GM18873 (cell line): ENCODE measurements around the gene LCOR.
"Not testable (repeated sequence)": the region's sequence is repeated elsewhere in the genome, so short reads cannot be mapped to it uniquely, and the experiment has no call there.

Experiments
- ATAC-seq: cut with Tn5 transposase; IDR thresholded peaks from one replicate; pipeline ENCODE4 v1.9.1; 2021; ENCODE audit warnings: mild to moderate bottlenecking, moderate library complexity, moderate number of reproducible peaks; ENCODE audit not compliant: unreplicated experiment, low FRiP score

The LCOR gene

GRCh38 chr10:96922978-96923948 is 91.2 kb downstream of the LCOR start:
- ATAC-seq, result no peak

- ATAC-seq, result no peak
These were observed 92.8 kb downstream of the LCOR start for GRCh38 chr10:96924861-96925260.

DNA sequence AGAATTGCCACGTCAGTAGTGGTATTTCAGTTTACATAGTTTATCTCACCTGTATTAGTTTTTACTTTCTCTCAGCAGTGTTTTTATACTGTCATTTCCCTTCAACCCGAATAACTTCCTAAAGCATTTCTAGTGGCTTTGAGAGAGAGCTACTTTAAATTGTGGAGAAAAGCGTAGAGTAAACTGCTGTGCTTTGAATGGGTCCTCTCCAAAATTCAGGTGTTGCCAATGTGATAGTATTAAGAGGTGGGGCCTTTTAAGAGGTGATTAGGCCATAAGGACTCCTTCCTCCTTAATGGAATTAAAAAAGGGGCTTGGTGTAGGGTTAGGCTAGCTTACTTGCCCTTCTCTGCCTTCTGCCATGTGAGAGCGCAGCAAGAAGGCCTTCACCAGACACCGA is 98.4 kb downstream of the LCOR start:
- no peak for ATAC-seq

- no peak for ATAC-seq
These were observed 103.0 kb downstream of the LCOR start for GRCh38 chr10:96935148-96935547.

DNA sequence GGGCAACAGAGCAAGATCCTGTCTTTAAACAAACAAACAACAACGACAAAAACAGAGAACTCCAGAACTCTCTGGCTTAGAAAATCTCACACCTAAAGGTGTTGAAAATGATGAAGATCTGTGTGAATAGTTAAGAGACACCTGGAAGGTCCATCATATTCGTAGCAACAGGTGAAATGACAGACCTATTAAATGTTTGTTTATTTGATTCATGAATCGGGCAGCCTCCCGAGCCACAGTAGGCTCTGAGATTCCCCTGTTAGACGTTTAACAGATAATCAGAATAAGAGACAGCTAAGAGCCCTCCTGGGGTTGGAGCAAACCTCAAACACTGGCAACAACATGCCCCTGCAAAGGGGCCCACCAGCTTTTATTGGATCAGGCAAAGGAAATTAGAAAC is 103.7 kb downstream of the LCOR start:
- no peak for ATAC-seq

GRCh38 chr10:96943161-96943560 is 111.1 kb downstream of the LCOR start:
- ATAC-seq, result not testable (repeated sequence)

DNA sequence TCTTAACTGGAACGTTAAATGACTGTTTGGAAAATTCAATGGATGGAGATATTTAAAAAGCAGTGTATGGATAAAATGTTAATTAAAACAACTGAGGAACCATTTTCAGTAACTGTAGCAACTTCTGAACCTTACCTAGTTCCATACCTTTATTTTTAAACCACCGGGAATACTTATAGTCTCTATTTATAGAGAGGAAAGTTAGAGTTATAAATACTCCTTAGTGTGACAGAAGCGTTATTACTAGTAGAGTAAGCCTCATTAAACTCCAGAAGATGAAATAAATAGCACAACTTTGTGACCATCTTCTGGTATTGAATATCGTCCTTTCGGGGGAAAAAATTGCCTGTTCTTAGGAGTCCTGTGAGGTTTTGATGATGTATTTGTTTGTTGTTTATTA is 114.9 kb downstream of the LCOR start:
- no peak for ATAC-seq

DNA sequence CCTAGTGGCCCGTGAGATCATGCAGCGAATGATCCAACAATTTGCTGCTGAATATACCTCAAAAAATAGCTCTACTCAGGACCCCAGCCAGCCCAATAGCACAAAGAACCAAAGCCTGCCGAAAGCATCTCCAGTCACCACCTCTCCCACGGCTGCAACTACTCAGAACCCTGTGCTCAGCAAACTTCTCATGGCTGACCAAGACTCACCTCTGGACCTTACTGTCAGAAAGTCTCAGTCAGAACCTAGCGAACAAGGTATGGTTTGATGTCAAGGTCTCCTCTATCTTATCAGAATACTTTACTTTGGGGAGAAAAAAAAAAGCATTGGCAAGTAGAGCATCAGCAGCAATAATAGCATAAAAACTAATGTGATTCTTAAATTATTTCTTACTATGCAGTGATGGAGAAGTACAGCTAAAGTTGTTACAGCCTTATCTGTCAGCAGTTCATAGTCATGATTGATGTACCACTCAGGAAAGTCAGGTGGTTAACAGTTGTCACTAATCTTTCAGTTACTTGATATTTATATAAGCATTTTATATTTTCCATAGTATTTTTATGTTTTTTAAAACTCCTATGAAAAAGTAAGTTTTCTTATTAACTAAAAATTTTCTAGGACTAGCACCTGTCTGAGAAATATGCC is 117.1 kb downstream of the LCOR start:
- ATAC-seq, result no peak

GRCh38 chr10:96951954-96952353 is 119.9 kb downstream of the LCOR start:
- no peak for ATAC-seq

DNA sequence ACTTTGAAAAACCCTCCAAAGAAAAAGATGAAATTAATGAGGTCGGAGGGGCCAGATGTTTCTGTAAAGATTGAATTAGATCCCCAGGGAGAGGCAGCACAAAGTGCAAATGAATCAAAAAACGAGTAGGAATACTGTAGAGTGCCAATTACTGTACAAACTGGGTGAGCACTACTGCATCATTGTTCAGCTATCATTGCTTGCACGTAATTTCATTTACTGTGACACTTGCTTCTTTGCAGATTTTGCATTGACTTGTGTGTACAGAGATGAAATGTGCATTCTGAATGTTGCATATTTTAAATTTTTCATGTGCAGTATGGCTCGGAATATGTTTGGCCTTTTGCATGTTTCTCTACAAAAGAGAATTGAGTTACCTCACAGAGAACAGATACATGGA is 123.7 kb downstream of the LCOR start:
- ATAC-seq, result no peak

DNA sequence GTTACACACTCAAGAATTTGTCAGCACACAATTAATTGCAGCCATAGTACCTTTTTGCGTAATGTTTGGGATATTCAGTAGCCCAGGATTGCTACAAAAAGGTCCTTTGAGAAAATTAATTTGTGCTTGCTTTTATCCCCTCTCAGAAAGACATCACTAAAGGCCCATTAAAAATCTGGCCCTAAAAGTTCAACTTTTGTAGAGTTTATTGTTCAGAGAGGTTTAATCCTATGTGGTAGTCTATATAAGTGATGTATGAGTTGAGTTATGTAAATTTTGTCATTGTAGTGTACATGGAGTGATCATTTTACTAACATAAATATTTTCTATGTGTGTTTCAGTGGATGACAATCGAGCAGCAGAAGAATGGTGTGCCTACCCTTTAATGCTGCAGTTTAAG is 126.0 kb downstream of the LCOR start:
- ATAC-seq, result no peak

DNA sequence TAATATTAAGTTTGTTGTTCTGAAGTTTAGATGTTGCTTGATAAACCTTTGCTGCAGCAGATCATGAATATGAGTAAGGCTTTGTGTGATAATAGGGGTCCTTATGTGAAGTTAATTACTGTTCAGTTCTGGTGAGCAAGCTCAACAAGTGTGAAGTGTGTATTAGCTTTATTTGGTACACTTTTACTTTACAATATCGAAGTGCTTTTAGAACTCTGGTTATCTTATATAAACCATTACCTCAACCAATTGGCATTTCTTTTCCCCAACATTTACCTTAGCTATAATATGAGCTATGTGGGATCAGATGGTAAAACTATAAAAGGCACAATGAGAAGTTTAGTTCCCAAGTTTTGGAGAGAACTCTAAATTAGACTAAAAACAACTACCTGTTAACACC is 127.6 kb downstream of the LCOR start:
- no peak for ATAC-seq

- no peak for ATAC-seq
These were observed 128.8 kb downstream of the LCOR start for GRCh38 chr10:96960872-96961271.

GRCh38 chr10:96964131-96964530 is 132.0 kb downstream of the LCOR start:
- ATAC-seq, result no peak

DNA sequence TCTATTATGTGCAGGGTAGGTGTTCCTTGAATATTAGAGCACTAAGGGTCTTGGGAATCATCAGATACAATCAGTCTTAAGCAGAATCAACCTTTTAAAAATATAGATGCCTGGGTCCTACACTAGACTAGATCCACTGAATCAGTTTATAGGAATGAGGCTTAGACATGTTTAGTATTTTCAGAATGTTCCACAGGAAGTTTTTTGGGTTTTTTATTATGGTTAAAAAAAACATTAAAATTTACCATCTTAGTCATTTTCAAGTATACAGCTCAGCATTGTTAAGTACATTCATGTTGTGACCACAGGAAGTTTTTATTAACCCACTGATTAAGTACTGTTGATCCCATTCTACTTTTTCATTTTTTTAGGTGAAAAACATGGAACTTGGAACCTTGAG is 135.7 kb downstream of the LCOR start:
- ATAC-seq, result no peak

DNA sequence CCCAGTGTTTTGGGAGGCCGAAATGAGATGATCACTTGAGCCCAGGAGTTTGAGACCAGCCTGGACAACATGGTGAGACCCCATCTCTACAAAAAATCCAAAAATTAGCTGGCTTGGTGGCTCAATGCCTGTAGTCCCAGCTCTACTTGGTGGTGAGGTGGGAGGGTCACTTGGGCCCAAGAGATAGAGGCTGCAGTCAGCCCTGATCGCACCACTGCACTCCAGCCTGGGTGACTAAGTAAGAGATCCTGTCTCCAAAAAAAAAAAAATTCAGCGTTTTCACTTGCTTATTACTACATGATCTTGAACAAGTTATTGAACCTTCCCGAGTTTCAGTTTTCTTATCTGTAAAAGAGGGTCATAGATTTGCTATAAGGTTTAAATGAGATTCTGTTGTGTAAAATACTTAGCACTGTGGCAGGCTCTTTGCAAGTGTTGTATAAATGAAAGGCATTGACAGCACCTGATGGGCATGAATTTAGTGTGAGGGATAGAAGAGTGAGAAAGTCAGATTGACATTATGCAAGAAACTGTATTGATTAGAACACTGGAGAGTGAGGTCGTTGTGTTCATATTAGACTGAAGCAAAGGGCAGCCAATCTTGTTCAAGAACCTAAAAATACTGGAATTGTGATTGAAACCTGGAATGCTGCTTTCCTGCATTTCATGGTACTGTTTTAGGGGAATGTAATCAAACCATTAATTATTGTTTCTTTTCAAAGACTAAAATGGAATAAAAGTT is 136.8 kb downstream of the LCOR start:
- no peak for ATAC-seq

- no peak for ATAC-seq
These were observed 139.2 kb downstream of the LCOR start for GRCh38 chr10:96971324-96971723.

GRCh38 chr10:96972264-96972663 is 140.2 kb downstream of the LCOR start:
- ATAC-seq, result no peak

GRCh38 chr10:96973809-96974747 is 142.0 kb downstream of the LCOR start:
- ATAC-seq, result no peak

GRCh38 chr10:96975136-96975535 is 143.0 kb downstream of the LCOR start:
- no peak for ATAC-seq
